T-helper 2 cell treated with Interferon-gamma antibody and Interleukin-4, amounts not matched to agents 100 ng/mL and 5 ng/mL, for 36 hours (primary cell): Measurements from ENCODE around the gene FAM3C. TPM values are rescaled to one million over a fixed set of nuclear protein-coding genes. Genes with fewer than 3 reads are reported as not detected.
"Not testable (repeated sequence)": the region's sequence is repeated elsewhere in the genome, so short reads cannot be mapped to it uniquely, and the experiment has no call there.

ENCODE experiments used
- intact Hi-C: fragments of 100-400 bp; cut with micrococcal nuclease; formaldehyde crosslinking; loops from one replicate; pipeline ENCODE4 v1.15.1; 2023
- total RNA-seq: library from RNA; stranded (reverse); gene quantifications from 2 replicates; pipeline ENCODE4 v1.2.3, GENCODE V29; 2022

The FAM3C gene
- total RNA-seq, 1 donor from 2014 or later = 25.4 TPM

- intact Hi-C loops = no loop called here
Measured at GRCh38 chr7:121334875-121335648, 61.0 kb downstream of the FAM3C start.

GRCh38 chr7:121334376-121334775 is 61.7 kb downstream of the FAM3C start:
- intact Hi-C loops = no loop called here

GRCh38 chr7:121331574-121331973 is 64.5 kb downstream of the FAM3C start:
- intact Hi-C loops = no loop called here

- intact Hi-C loops = no loop called here
Measured at GRCh38 chr7:121331048-121331447, 65.1 kb downstream of the FAM3C start.

GRCh38 chr7:121330053-121330833 is 65.9 kb downstream of the FAM3C start:
- intact Hi-C loops = no loop called here

GRCh38 chr7:121329191-121330052 is 66.7 kb downstream of the FAM3C start:
- intact Hi-C loops = loop anchor here (1.0 kb wide), 1 partner anchor 218 kb away; no protein-coding TSS in a partner anchor

GRCh38 chr7:121328508-121329190 is 67.5 kb downstream of the FAM3C start, which contains the start of gene WNT16:
WNT16 (plus strand) TSS chr7:121329000; CDS start chr7:121329293, 293 bp downstream.
- intact Hi-C loops = loop anchor here (1.0 kb wide), 1 partner anchor 219 kb away; no protein-coding TSS in a partner anchor

- intact Hi-C loops = no loop called here
Measured at GRCh38 chr7:121327671-121328070, 68.4 kb downstream of the FAM3C start.

- intact Hi-C loops = no loop called here
Measured at GRCh38 chr7:121323515-121324302, 72.4 kb downstream of the FAM3C start.

- intact Hi-C loops = no loop called here
Measured at GRCh38 chr7:121322460-121322859, 73.6 kb downstream of the FAM3C start.

GRCh38 chr7:121315170-121315569 is 80.9 kb downstream of the FAM3C start:
- intact Hi-C loops = not testable (repeated sequence)

- intact Hi-C loops = no loop called here
Measured at GRCh38 chr7:121313793-121314676, 82.1 kb downstream of the FAM3C start.

GRCh38 chr7:121313220-121313792 is 82.8 kb downstream of the FAM3C start:
- intact Hi-C loops = no loop called here

GRCh38 chr7:121307021-121307574 is 89.0 kb downstream of the FAM3C start:
- intact Hi-C loops = no loop called here

- intact Hi-C loops = no loop called here
Measured at GRCh38 chr7:121306565-121306964, 89.5 kb downstream of the FAM3C start.

- intact Hi-C loops = no loop called here
Measured at GRCh38 chr7:121305109-121305508, 91.0 kb downstream of the FAM3C start.

GRCh38 chr7:121304102-121304658 is 91.9 kb downstream of the FAM3C start:
- intact Hi-C loops = no loop called here
